ENCODE results near the gene FBXL14. TPM values are rescaled to one million over a fixed set of nuclear protein-coding genes. Genes with fewer than 3 reads are reported as not detected.

The FBXL14 gene
- total RNA-seq, 1 experiment from 2014 or later, result 18.3 TPM

DNA sequence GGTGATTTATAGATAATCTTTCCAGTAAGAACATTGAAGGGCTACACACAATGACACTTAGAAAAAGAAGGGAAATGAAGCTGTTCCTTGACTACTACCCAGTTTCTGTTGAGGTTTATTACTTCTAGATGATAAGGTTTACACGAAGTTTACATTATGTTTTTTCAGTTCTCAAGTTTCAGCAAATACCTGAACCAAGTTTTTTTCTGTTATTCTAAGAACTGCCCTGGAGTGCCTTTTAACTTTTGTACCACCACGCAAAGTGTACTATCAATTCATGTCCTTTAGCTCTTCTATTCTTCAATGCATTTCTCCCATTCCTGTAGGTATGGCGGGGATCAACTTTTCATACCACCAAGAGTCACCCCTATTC, 5.8 kb downstream of the FBXL14 start:
- peaks cover 63% of the 10 kb centered on the region for H3K79me2 ChIP-seq (ENCODE audit: low read length)
- H3K27me3 ChIP-seq (ENCODE audit: low read length), result no peaks in the 10 kb centered on the region
- no peaks in the 10 kb centered on the region for H3K36me3 ChIP-seq (ENCODE audit: low read depth, low read length)
- DNase-seq (peak; percentile 13), ATAC-seq (no peak; the same call in 1 of the 2 replicates)
- BruUV-seq (replicated peaks), result no TSS peak
- no peaks in the 10 kb centered on the region for H3F3A ChIP-seq (ENCODE audit: low read length, unreplicated experiment)
- H3K4me1 ChIP-seq (ENCODE audit: insufficient read depth, low read length), result peaks cover 40% of the 10 kb centered on the region
- intact Hi-C loops (cut with micrococcal nuclease), result loop anchor here (10.0 kb wide), 1 partner anchor 1014 kb away; no protein-coding TSS in a partner anchor
- no peaks in the 10 kb centered on the region for H3K9me3 ChIP-seq (ENCODE audit: low read length)
- 0 out of 2 replicates have a peak overlapping the region, but pooled peaks have one; percentile 6 for H2AFZ ChIP-seq (ENCODE audit: low read length)
- TF ChIP-seq, protein P1, sequence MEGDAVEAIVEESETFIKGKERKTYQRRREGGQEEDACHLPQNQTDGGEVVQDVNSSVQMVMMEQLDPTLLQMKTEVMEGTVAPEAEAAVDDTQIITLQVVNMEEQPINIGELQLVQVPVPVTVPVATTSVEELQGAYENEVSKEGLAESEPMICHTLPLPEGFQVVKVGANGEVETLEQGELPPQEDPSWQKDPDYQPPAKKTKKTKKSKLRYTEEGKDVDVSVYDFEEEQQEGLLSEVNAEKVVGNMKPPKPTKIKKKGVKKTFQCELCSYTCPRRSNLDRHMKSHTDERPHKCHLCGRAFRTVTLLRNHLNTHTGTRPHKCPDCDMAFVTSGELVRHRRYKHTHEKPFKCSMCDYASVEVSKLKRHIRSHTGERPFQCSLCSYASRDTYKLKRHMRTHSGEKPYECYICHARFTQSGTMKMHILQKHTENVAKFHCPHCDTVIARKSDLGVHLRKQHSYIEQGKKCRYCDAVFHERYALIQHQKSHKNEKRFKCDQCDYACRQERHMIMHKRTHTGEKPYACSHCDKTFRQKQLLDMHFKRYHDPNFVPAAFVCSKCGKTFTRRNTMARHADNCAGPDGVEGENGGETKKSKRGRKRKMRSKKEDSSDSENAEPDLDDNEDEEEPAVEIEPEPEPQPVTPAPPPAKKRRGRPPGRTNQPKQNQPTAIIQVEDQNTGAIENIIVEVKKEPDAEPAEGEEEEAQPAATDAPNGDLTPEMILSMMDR (conservative IDR thresholded peaks at IDR 0.05; ENCODE audit: low read depth, low read length), result no peak
- TF ChIP-seq EZH2phosphoT487 (IDR thresholded peaks at IDR 0.05; ENCODE audit: borderline replicate concordance, low read length), result no peak
- H4K20me1 ChIP-seq (ENCODE audit: low read length), result peaks cover 29% of the 10 kb centered on the region
- H3K4me3 ChIP-seq (ENCODE audit: low read length), result peak overlapping the region; percentile 31; the same call in 1 of the 2 replicates
- ChIA-PET CTCF (no interaction called here), POLR2A (ENCODE audit: unreplicated experiment) (interaction anchor here (0.5 kb wide), 1 partner anchor 236 kb away, joined by 11 read pairs; no protein-coding TSS in a partner anchor)
- H3K9ac ChIP-seq (ENCODE audit: low read length), result no peak overlapping the region
- H3K4me2 ChIP-seq (ENCODE audit: low read length), result peak overlapping the region; percentile 64
- H3K9me2 ChIP-seq (replicated peaks; ENCODE audit: low read length), result no peaks in the 10 kb centered on the region
- peak overlapping the region; percentile 45 for H3K27ac ChIP-seq (ENCODE audit: low read length)

DNA sequence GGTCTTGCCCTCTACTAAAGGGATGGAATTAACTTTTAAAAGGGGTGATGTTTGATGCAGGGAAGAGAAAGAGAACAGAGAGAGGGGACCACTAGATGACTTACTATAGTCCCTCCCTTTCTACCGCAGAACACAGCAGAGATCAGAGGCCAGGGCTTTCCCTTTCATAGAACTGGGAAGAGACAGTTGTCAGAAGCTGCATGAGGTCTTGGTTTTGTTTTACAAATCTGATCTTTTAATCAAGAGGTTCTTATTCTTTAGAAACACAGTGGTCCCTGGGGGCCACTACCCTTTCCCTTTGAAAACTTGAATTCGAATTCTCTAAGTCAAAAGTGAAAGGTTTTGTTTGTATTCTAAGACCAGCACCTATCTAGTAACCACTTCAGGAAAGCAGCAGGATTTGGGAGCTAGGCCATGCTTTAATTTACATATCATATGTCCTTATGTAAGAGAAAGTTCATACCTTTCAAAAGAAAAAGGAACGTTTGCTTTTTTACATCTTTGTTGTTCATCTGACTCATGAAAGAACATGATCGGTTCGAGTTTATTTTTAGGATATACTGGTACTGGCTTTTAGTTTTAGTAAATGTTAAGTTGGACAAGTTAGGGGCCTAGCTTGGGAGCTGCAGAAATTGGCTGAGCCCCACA, 6.3 kb downstream of the FBXL14 start:
- Histone ChIP-seq H3K4me2 (ENCODE audit: low read length) (peak overlapping the region; percentile 64), H3K9ac (ENCODE audit: low read length) (no peak overlapping the region), H3K4me1 (ENCODE audit: insufficient read depth, low read length) (peaks cover 37% of the 10 kb centered on the region), H3K27me3 (ENCODE audit: low read length) (no peaks in the 10 kb centered on the region), H2AFZ (ENCODE audit: low read length) (0 out of 2 replicates have a peak overlapping the region, but pooled peaks have one; percentile 6), H3K9me2 (replicated peaks; ENCODE audit: low read length) (no peaks in the 10 kb centered on the region), H3K4me3 (ENCODE audit: low read length) (peak overlapping the region; percentile 31; the same call in 1 of the 2 replicates), H3F3A (ENCODE audit: low read length, unreplicated experiment) (no peaks in the 10 kb centered on the region), H4K20me1 (ENCODE audit: low read length) (peaks cover 24% of the 10 kb centered on the region), H3K36me3 (ENCODE audit: low read depth, low read length) (no peaks in the 10 kb centered on the region), H3K79me2 (ENCODE audit: low read length) (peaks cover 58% of the 10 kb centered on the region), H3K9me3 (ENCODE audit: low read length) (no peaks in the 10 kb centered on the region), H3K27ac (ENCODE audit: low read length) (peak overlapping the region; percentile 45)
- DNase-seq, result peak; percentile 30
- TF ChIP-seq EZH2 (IDR thresholded peaks at IDR 0.05; ENCODE audit: low read length, unreplicated experiment), result no peak
- TF ChIP-seq, protein P1 (conservative IDR thresholded peaks at IDR 0.05; ENCODE audit: low read depth, low read length), result no peak
- TF ChIP-seq EZH2phosphoT487 (IDR thresholded peaks at IDR 0.05; ENCODE audit: borderline replicate concordance, low read length), result no peak
- CTCF ChIA-PET, result no interaction called here
- no TSS peak for BruUV-seq (replicated peaks)
- POLR2A ChIA-PET (ENCODE audit: unreplicated experiment), result no interaction called here
- peak; percentile 9; the same call in 1 of the 2 replicates for ATAC-seq
- intact Hi-C loops (cut with micrococcal nuclease), result loop anchor here (10.0 kb wide), 1 partner anchor 1013 kb away; no protein-coding TSS in a partner anchor

DNA sequence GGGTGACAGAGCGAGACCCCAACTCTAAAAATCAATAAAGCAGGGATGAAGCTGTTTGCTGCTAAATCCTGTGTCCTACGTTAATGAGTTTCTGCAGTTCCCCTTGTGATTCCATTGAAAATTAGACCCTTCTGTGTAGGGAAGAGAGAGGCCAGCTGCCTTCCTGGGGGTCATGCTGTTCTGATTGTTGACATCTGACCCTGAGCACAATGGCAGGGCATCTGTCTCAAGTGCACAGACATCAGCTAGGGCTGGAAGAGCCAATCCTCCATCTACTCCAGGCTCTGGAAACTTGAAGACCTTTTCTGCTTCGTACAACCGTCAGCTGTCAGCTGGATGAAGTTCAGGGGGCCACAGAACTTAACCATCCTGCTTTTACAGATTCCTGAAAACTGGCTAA, 10.1 kb downstream of the FBXL14 start:
- no peaks in the 10 kb centered on the region for H4K20me1 ChIP-seq (ENCODE audit: low read length)
- H2AFZ ChIP-seq (ENCODE audit: low read length), result no peak overlapping the region
- H3K27ac ChIP-seq (ENCODE audit: low read length), result no peak overlapping the region
- no peaks in the 10 kb centered on the region for H3K27me3 ChIP-seq (ENCODE audit: low read length)
- BruUV-seq (replicated peaks), result no TSS peak
- H3K4me1 ChIP-seq (ENCODE audit: insufficient read depth, low read length), result peaks cover 16% of the 10 kb centered on the region
- no peaks in the 10 kb centered on the region for H3K9me2 ChIP-seq (replicated peaks; ENCODE audit: low read length)
- intact Hi-C loops (cut with micrococcal nuclease), result loop anchor here (5.0 to 10.0 kb wide), 2 partner anchors 302 to 1010 kb away; no protein-coding TSS in a partner anchor
- no peak overlapping the region for H3K9ac ChIP-seq (ENCODE audit: low read length)
- CTCF ChIA-PET, result interaction anchor here (0.7 to 2.1 kb wide), 2 partner anchors 22 to 466 kb away, joined by 6 to 32 read pairs; no protein-coding TSS in a partner anchor
- DNase-seq (no peak), ATAC-seq (no peak)
- peaks cover 21% of the 10 kb centered on the region for H3K79me2 ChIP-seq (ENCODE audit: low read length)
- TF ChIP-seq EZH2 (IDR thresholded peaks at IDR 0.05; ENCODE audit: low read length, unreplicated experiment), result no peak
- TF ChIP-seq EZH2phosphoT487 (IDR thresholded peaks at IDR 0.05; ENCODE audit: borderline replicate concordance, low read length), result no peak
- TF ChIP-seq, protein P1 (conservative IDR thresholded peaks at IDR 0.05; ENCODE audit: low read depth, low read length), result no peak
- no peaks in the 10 kb centered on the region for H3K9me3 ChIP-seq (ENCODE audit: low read length)
- no peaks in the 10 kb centered on the region for H3K36me3 ChIP-seq (ENCODE audit: low read depth, low read length)
- no peaks in the 10 kb centered on the region for H3F3A ChIP-seq (ENCODE audit: low read length, unreplicated experiment)
- H3K4me3 ChIP-seq (ENCODE audit: low read length), result no peak overlapping the region
- POLR2A ChIA-PET (ENCODE audit: unreplicated experiment), result no interaction called here
- H3K4me2 ChIP-seq (ENCODE audit: low read length), result no peak overlapping the region
